ENCODE data around the gene FILIP1. TPM values are rescaled to one million over a fixed set of nuclear protein-coding genes. Genes with fewer than 3 reads are reported as not detected.

FILIP1 gene
- total RNA-seq, 2 donors from 2014 or later = 78.2 to 117 TPM

DNA sequence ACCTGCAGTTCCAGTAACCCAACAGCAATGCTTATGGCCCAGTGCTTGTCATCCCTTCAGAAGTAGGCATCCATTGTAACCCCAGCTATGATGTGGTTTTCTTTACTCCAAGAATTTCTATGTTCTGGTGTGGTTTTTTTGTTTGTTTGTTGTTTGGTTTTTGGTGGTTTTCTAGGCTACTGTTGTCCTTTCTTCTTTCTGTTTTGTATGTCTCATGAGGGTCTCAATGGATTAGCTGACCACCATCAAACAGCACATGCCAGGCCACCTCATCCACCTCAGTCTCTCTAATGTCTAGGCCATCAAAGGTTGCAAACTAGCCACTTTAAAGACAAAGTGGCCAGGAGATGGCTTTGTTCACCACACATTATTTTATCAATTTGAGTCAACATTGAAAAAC, 149.6 kb downstream of the FILIP1 start:
- Histone ChIP-seq H3K4me3 (no peak overlapping the region), H3K27ac (no peak overlapping the region), H3K36me3 (peaks cover 8% of the 10 kb centered on the region), H3K4me1 (peaks cover 0 to 6% of the 10 kb centered on the region in 2 donors), H3K9me3 (no peaks in the 10 kb centered on the region), H3K27me3 (no peaks in the 10 kb centered on the region)
- DNase-seq (ENCODE audit: low spot score) = no peak
- TF ChIP-seq, protein P1, sequence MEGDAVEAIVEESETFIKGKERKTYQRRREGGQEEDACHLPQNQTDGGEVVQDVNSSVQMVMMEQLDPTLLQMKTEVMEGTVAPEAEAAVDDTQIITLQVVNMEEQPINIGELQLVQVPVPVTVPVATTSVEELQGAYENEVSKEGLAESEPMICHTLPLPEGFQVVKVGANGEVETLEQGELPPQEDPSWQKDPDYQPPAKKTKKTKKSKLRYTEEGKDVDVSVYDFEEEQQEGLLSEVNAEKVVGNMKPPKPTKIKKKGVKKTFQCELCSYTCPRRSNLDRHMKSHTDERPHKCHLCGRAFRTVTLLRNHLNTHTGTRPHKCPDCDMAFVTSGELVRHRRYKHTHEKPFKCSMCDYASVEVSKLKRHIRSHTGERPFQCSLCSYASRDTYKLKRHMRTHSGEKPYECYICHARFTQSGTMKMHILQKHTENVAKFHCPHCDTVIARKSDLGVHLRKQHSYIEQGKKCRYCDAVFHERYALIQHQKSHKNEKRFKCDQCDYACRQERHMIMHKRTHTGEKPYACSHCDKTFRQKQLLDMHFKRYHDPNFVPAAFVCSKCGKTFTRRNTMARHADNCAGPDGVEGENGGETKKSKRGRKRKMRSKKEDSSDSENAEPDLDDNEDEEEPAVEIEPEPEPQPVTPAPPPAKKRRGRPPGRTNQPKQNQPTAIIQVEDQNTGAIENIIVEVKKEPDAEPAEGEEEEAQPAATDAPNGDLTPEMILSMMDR (IDR thresholded peaks at IDR 0.05) = no peak

DNA sequence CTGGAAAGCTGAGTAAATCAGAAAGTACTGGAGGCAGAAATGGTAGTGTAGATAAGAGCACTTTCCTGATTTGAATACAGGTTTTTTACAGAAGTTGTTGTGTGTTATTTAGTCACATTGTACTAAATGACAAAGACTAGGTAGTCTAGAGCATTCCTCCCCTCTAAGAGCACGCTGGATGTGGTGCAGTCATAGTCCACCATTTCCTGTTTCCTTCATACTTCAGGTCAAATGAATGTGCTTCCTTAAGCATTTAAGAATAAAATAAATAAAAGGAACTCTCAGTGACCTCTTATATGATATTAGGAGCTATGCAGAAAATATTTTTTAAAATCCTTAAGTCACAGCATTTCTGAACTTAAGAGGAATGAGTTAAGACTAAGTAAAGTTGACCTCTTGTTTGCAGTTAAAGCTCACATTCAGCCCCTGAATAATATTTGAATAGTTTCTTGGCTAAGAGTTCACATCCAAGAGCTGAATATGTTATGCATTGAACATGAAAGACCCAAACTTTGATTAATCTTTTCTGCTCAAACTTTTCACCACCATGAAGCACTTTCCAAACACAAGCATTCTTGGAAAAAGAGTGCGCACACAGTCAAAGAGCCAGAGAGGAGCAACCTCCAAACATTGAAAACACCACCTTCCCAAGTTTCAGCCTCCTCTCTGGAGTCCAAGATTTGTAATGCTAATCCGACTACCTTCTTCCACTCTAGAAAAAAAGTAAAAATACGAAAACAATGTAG, 155.6 kb downstream of the FILIP1 start:
- Histone ChIP-seq H3K4me1 (peaks cover 0 to 22% of the 10 kb centered on the region in 2 donors), H3K9me3 (no peaks in the 10 kb centered on the region), H3K27me3 (no peaks in the 10 kb centered on the region), H3K36me3 (no peaks in the 10 kb centered on the region), H3K4me3 (no peak overlapping the region), H3K27ac (no peak overlapping the region)
- TF ChIP-seq, protein P1 (IDR thresholded peaks at IDR 0.05) = no peak
- no peak for DNase-seq (ENCODE audit: low spot score)

DNA sequence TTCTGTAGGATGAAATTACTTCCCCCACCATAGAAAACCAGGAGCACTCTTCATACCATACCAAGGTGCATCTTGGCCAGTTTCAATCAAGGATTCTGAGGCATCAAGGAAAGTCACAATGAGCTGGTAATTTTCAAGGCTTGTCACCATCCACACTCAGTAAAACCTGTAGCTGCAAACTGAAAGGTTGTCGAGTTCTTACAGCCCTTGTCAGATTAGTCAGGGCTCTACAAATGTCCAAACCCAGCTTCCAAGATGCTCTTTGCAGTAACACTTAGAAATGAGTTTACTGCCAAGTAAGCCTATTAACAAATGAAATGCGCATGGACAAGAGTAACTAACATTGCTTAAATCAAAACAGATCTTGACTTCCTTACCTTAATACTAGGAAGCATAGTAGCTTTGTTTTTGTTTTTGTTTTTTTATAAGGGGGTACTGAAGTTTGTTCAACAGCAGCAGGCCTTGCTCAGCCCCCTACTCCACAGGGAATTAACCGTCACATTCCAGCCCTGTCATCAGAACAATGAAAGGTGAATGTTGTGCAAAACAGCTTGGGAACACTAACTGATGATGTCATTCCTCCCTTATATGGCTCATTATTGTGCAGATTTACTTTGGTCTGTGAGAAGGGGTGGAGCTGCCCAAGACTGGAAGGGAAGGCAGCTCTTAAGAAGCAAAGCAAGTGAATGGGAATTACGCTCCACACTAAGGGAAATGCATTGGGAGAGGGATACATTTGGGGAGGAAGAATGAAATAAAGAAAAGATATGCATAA, 159.1 kb downstream of the FILIP1 start:
- Histone ChIP-seq H3K4me3 (no peak overlapping the region), H3K36me3 (no peaks in the 10 kb centered on the region), H3K27me3 (no peaks in the 10 kb centered on the region), H3K27ac (peak overlapping the region; percentile 12 to 59), H3K9me3 (no peaks in the 10 kb centered on the region), H3K4me1 (peaks cover 0 to 22% of the 10 kb centered on the region in 2 donors)
- no peak for DNase-seq (ENCODE audit: low spot score)
- TF ChIP-seq, protein P1 (IDR thresholded peaks at IDR 0.05) = no peak

DNA sequence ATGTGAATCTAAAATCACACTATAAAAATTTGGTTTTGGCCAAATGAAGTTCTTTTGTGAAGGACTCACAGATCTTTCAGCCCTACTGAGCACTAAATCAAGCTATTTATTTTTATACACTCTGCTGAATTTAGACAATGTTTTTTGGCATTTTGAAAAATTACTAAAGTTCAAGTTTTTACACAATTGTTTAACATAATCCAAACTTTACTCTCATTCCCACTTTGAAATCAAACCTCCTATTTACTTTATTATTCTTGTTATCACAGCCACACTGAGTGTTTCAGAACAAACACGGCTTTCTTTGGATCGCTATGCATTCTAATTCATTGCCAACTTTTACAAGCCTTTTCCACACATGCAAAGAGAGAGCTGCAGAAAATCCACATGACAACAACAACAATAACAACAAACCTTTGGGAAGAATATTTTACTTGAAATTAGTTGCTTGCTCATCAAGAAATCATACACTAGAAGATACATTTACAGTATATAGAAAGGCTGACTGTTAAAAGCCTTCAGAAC, 159.9 kb downstream of the FILIP1 start:
- Histone ChIP-seq H3K9me3 (no peaks in the 10 kb centered on the region), H3K4me1 (peaks cover 0 to 22% of the 10 kb centered on the region in 2 donors), H3K4me3 (no peak overlapping the region), H3K27ac (peak overlapping the region in 1 of 2 donors; percentile 59), H3K36me3 (no peaks in the 10 kb centered on the region), H3K27me3 (no peaks in the 10 kb centered on the region)
- no peak for DNase-seq (ENCODE audit: low spot score)
- TF ChIP-seq, protein P1 (IDR thresholded peaks at IDR 0.05) = no peak

DNA sequence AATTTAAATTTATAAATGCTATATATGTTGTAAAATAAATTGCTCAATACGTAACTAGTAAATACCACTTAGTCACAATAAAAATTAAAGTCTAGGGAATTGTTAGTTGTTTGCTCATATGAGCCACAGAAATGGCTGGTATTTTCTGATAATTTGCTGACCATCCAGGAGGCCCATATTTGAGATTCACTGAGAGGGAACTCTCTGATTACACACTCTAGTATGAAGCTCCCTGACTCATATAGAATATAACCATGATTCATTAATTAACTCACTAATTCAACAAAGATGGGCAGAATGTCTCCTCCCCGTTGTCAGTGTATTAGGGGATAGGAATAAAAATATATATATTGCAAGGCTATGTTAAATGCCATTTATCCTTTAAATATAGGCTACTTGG, 162.4 kb downstream of the FILIP1 start:
- Histone ChIP-seq H3K27me3 (no peaks in the 10 kb centered on the region), H3K4me3 (no peak overlapping the region), H3K9me3 (no peaks in the 10 kb centered on the region), H3K27ac (no peak overlapping the region), H3K4me1 (peaks cover 0 to 22% of the 10 kb centered on the region in 2 donors), H3K36me3 (no peaks in the 10 kb centered on the region)
- DNase-seq (ENCODE audit: low spot score) = no peak
- TF ChIP-seq, protein P1 (IDR thresholded peaks at IDR 0.05) = no peak
